Endodermal cell (in vitro differentiated cells): Measurements from ENCODE around the gene LYST. TPM values are rescaled to one million over a fixed set of nuclear protein-coding genes. Genes with fewer than 3 reads are reported as not detected.

Experiments used
- DNase-seq: peaks from one replicate; pipeline ENCODE4 v3.0.0-alpha.2; 2017
- H3K27ac ChIP-seq: 2 replicates; pipeline ENCODE4 v1.5.1; 2013; ENCODE audit warnings: mild to moderate bottlenecking, low read depth, low read length, moderate library complexity
- H3K27me3 ChIP-seq: 2 replicates; pipeline ENCODE4 v1.6.1; 2013; ENCODE audit warnings: mild to moderate bottlenecking, low read length, moderate library complexity; ENCODE audit not compliant: insufficient read depth, control insufficient read depth, poor library complexity, severe bottlenecking
- H3K36me3 ChIP-seq: 2 replicates; pipeline ENCODE4 v1.7.0; 2013; ENCODE audit warnings: mild to moderate bottlenecking, low read length, moderate library complexity; ENCODE audit not compliant: control insufficient read depth, insufficient read depth
- H3K4me1 ChIP-seq: one replicate; pipeline ENCODE4 v1.7.0; 2013; ENCODE audit warnings: low read length; ENCODE audit not compliant: control insufficient read depth, insufficient read depth
- H3K4me3 ChIP-seq: 2 replicates; pipeline ENCODE4 v1.5.1; 2013; ENCODE audit warnings: mild to moderate bottlenecking, low read length, moderate library complexity
- H3K9ac ChIP-seq: 2 replicates; pipeline ENCODE4 v1.6.1; 2013; ENCODE audit warnings: mild to moderate bottlenecking, low read length, moderate library complexity; ENCODE audit not compliant: poor library complexity, severe bottlenecking; ENCODE audit errors: extremely low read depth
- H3K9me3 ChIP-seq: 2 replicates; pipeline ENCODE4 v1.6.1; 2013; ENCODE audit warnings: mild to moderate bottlenecking, low read length, moderate library complexity; ENCODE audit not compliant: control insufficient read depth
- H3K27ac Mint-ChIP-seq: 2 replicates; pipeline ENCODE4 v1.8.0; 2020; ENCODE audit warnings: mixed read lengths
- H3K27me3 Mint-ChIP-seq: 2 replicates; pipeline ENCODE4 v1.8.0; 2021; ENCODE audit warnings: mild to moderate bottlenecking, mixed read lengths; ENCODE audit not compliant: insufficient read depth
- H3K36me3 Mint-ChIP-seq: 2 replicates; pipeline ENCODE4 v1.8.0; 2020; ENCODE audit warnings: low read depth, mixed read lengths
- H3K4me1 Mint-ChIP-seq: 2 replicates; pipeline ENCODE4 v1.8.0; 2020; ENCODE audit warnings: mixed read lengths
- H3K4me3 Mint-ChIP-seq: 2 replicates; pipeline ENCODE4 v1.8.0; 2020; ENCODE audit warnings: mild to moderate bottlenecking, moderate library complexity, mixed read lengths
- H3K9me3 Mint-ChIP-seq: 2 replicates; pipeline ENCODE4 v1.8.0; 2020; ENCODE audit warnings: mild to moderate bottlenecking, mixed read lengths
- WGBS, 2 experiments: methylation state at CpG; one replicate each; pipeline versions ENCODE4 v1.1.5 to v1.1.7; 2013; ENCODE audit warnings: missing lambda C conversion rate in 2 of 2, mixed read lengths in 1 of 2; ENCODE audit not compliant: insufficient coverage in 1 of 2, insufficient read length in 1 of 2; 5-methylcytosine and 5-hydroxymethylcytosine counted together
- total RNA-seq, 2 donors: library from RNA; stranded (reverse); fragmentation: NEBNext Ultra II Directional in 1 of 2; extraction: Animal tissue kit (Norgen Biotek cat#: 25700) in 1 of 2; gene quantifications; 2 replicates in 1 of 2; 3 replicates in 1 of 2; pipeline ENCODE4 v1.2.1, GENCODE V29; 2021
- TF ChIP-seq, protein P1 (sequence below): fragments of 200-600 bp; sonication (generic); conservative IDR thresholded peaks from 2 replicates; pipeline ENCODE4 v1.5.0; 2021; ENCODE audit warnings: antibody characterized with exemption, mild to moderate bottlenecking

The LYST gene
- total RNA-seq, 2 donors from 2014 or later, result 2.5 to 6.8 TPM

DNA sequence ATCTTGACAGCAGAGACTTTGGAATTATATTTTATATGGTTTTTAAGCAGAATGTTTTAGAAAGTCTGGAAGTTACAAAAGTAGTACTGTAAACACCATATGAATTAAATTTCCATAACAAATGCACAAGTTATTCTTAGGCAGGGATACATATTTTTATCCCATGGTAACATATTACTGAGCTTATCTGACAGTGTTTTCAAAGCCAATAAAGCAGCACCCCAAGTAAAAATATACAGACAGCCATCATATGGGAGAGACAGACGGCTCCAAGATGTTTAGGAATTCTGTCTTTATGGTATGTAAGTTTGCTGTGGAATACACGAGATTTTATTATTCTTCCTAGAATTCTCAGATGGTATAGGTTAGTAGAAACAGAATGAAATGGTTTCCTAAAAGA, 205.1 kb downstream of the LYST start:
- Mint-ChIP-seq H3K27ac (no peak overlapping the region), H3K9me3 (no peaks in the 10 kb centered on the region), H3K4me3 (no peak overlapping the region), H3K4me1 (peaks cover 9% of the 10 kb centered on the region), H3K36me3 (no peaks in the 10 kb centered on the region), H3K27me3 (no peaks in the 10 kb centered on the region)
- Histone ChIP-seq H3K9me3 (no peaks in the 10 kb centered on the region), H3K27me3 (no peaks in the 10 kb centered on the region), H3K27ac (no peak overlapping the region), H3K4me1 (no peaks in the 10 kb centered on the region), H3K9ac (no peak overlapping the region), H3K36me3 (no peaks in the 10 kb centered on the region), H3K4me3 (no peak overlapping the region)
- no peak for DNase-seq
- 50 to 68% methylated on average over 1 to 2 of the region's 2 CpGs for WGBS, 2 experiments
- TF ChIP-seq, protein P1, sequence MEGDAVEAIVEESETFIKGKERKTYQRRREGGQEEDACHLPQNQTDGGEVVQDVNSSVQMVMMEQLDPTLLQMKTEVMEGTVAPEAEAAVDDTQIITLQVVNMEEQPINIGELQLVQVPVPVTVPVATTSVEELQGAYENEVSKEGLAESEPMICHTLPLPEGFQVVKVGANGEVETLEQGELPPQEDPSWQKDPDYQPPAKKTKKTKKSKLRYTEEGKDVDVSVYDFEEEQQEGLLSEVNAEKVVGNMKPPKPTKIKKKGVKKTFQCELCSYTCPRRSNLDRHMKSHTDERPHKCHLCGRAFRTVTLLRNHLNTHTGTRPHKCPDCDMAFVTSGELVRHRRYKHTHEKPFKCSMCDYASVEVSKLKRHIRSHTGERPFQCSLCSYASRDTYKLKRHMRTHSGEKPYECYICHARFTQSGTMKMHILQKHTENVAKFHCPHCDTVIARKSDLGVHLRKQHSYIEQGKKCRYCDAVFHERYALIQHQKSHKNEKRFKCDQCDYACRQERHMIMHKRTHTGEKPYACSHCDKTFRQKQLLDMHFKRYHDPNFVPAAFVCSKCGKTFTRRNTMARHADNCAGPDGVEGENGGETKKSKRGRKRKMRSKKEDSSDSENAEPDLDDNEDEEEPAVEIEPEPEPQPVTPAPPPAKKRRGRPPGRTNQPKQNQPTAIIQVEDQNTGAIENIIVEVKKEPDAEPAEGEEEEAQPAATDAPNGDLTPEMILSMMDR, result no peak

DNA sequence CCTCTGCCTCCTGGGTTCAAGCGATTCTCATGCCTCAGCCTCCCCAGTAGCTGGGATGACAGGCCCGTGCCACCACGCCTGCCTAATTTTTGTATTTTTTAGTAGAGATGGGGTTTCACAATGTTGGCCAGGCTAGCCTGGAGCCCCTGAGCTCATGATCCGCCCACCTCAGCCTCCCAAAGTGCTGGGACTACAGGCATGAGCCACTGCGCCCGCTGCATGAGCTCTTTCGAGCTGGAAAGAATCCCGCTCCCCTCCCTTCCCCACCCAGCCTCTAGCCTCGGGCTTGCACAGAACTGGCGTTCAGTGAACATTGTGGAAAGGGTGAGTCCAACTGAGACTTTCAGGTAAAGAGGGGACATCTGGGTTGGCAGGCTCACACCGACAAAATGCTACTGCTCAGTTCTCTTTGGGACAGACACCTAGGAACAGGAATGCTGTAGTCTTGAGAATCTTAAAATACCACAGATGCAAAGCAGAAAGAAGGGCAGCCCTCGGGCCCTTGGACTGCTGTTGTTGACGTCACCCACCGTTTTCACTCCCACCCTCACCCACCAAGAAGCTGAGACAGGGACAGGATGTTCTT, 207.4 kb downstream of the LYST start:
- Histone ChIP-seq H3K27me3 (no peaks in the 10 kb centered on the region), H3K9ac (no peak overlapping the region), H3K27ac (no peak overlapping the region), H3K4me1 (no peaks in the 10 kb centered on the region), H3K36me3 (no peaks in the 10 kb centered on the region), H3K9me3 (no peaks in the 10 kb centered on the region), H3K4me3 (no peak overlapping the region)
- no peak overlapping the region for H3K4me3 Mint-ChIP-seq
- no peaks in the 10 kb centered on the region for H3K36me3 Mint-ChIP-seq
- no peak overlapping the region for H3K27ac Mint-ChIP-seq
- peaks cover 9% of the 10 kb centered on the region for H3K4me1 Mint-ChIP-seq
- H3K27me3 Mint-ChIP-seq, result no peaks in the 10 kb centered on the region
- H3K9me3 Mint-ChIP-seq, result no peaks in the 10 kb centered on the region
- WGBS, 2 experiments, result 88 to 96% methylated on average over 8 to 14 of the region's 14 CpGs
- TF ChIP-seq, protein P1, result no peak
- DNase-seq, result no peak

DNA sequence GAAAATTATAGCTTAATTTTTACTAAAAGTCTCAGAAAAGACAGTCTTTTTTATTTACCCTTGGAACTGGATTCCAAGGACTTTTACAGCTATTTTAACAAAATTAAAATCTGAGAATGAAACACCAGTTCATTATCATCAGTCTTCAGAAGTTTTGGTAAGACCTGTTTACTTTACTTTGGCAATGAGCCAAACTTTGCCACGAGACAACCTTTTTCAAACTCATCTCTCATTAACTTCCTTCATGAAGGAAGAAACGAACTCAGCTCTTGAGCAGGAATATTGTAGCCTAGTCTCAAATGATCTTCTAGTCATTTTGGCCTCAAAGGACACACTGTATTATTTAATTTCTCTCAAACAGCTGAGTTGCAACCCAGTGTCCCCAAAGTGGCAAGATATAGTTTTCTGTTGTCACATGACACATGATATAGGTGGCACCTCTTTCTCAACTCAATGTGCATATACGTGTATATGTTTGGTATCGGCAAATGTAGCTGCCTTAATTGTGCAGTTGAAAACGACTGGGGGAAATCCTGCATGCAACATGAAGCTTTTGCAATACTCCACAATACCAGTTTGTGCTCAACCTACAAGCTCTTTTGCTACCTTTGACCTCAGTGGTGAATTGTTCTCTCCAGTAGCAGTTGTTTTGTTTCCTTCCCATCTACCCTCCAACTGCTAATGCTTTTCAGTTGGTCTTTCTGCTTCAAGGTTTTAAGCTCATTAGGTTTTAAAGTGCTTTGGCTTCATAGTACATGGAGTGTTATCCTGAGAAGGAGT, 208.8 kb downstream of the LYST start:
- Histone ChIP-seq H3K4me1 (no peaks in the 10 kb centered on the region), H3K36me3 (no peaks in the 10 kb centered on the region), H3K27me3 (no peaks in the 10 kb centered on the region), H3K27ac (no peak overlapping the region), H3K9ac (no peak overlapping the region), H3K4me3 (no peak overlapping the region), H3K9me3 (no peaks in the 10 kb centered on the region)
- WGBS, 2 experiments, result 90 to 94% methylated on average over 5 of the region's 5 CpGs
- peaks cover 9% of the 10 kb centered on the region for H3K4me1 Mint-ChIP-seq
- peaks cover 8% of the 10 kb centered on the region for H3K27me3 Mint-ChIP-seq
- H3K27ac Mint-ChIP-seq, result no peak overlapping the region
- TF ChIP-seq, protein P1, result no peak
- H3K36me3 Mint-ChIP-seq, result no peaks in the 10 kb centered on the region
- H3K4me3 Mint-ChIP-seq, result no peak overlapping the region
- no peaks in the 10 kb centered on the region for H3K9me3 Mint-ChIP-seq
- DNase-seq, result no peak
